Stimulated activated CD4-positive, alpha-beta T cell treated with anti-CD3 and anti-CD28 coated beads, Interleukin-1b, Interleukin-23, amount 100 ng/mL, for 4 hours (primary cell): ENCODE measurements around the gene MRPL52.
"Not testable (repeated sequence)": the region's sequence is repeated elsewhere in the genome, so short reads cannot be mapped to it uniquely, and the experiment has no call there.

ENCODE experiments used
- DNase-seq, 2 donors: peaks; one replicate each; pipeline ENCODE4 v3.0.0-alpha.2; 2020; ENCODE audit warnings: low read depth in 2 of 2

The MRPL52 gene

DNA sequence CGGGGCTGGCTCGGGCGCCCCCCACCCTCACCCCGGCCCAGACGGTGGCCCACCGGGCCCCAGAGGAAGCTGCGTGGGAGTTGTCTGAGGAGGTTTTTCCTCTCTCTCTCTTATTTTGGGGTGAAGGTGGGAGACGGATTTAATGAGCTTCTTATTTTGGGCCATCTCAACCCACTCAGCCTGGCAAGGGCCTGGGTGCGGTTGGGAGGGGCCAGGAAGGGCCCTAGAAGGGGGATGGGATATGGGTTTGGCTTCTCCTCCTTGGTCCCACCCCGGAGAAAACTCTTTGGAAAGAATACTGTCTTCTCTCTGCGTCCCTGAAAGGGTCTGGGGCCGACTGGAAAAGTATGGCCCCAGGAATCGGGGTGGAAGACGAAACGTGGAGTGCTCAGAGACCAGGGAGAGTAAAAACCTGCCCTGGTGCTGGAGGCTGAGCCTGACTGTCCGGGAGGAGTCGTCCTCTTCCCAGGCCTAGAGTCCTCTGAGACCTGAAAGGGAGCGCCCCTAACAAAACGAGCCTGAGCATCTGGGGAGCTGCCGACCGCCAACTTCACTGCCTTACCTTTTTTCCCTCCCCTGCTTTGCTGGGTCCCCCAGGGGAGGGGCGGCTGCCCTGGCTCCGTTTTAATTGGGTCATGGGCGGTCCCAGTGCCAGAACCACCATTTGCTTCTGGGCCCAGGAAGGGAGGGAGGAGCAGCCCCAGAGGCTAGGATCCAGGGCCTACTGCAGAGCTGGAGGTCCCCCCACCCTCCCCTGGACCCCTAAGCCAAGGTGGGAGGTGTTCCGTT, 8.3 kb downstream of the MRPL52 start:
- no peak for DNase-seq

DNA sequence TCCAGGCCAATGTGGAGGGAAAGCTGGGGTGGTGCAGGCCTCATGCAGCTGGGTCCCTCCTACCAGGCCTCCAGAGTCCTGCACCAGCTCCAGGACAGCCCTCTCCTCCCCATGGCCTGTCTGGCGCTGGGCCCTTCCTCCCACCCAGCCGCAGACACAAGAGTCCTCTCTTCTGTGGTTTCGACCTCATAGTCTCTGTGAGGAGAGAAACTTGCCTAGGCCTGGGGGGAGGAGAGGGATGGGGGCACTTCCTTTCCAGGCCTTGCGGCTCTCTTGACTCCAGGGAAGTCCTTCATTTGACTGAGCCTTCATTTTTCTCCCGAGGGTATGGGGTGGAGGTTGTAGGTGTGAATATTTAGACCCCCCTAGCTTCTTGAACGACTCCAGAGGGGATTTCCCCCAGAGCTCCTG, 8.9 kb downstream of the MRPL52 start:
- DNase-seq: no peak

DNA sequence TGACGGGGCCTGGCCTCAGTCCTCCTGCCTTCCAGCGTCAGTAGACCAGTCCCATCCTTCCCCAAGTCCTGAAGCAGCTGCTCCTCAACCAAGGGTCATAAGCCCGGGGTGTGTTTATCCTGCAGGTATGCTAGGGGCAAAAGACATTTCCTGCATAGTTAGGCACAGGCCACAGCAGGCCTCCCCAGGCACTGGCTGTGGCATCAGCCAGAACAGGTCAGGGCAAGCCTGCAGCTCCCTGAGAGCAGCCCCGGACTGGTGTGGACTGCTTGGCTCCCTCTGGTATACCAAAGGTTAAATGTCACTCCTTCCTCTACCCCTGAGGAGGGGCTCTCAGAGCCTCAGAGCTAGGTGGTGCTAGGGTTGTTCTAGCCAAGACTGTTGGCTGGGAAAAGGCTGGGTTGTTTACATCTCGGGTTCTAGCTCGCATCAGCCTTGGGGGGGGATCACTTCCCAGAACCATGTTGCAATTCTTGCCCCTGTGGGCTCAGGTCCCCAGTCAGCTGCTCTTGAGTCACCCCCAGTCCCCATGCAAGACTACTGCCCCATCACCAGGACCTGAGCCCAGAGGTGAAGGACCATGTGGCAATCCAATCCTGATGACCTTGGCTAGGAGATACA, 9.6 kb downstream of the MRPL52 start:
- DNase-seq: no peak

DNA sequence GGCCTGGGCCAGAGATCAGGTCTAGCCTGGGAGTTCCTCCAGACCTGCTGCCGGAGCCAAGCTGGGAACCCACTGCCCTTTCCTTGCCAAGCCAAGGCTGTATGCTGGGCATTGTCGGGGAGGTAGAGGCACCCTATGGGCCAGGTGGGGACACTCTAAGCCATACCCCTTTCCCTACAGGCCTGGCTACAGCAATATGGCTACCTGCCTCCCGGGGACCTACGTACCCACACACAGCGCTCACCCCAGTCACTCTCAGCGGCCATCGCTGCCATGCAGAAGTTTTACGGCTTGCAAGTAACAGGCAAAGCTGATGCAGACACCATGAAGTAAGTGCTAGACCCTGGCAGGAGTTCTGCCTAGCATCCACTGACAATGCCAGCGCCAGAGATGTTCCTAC, 11.6 kb downstream of the MRPL52 start:
- no peak for DNase-seq

DNA sequence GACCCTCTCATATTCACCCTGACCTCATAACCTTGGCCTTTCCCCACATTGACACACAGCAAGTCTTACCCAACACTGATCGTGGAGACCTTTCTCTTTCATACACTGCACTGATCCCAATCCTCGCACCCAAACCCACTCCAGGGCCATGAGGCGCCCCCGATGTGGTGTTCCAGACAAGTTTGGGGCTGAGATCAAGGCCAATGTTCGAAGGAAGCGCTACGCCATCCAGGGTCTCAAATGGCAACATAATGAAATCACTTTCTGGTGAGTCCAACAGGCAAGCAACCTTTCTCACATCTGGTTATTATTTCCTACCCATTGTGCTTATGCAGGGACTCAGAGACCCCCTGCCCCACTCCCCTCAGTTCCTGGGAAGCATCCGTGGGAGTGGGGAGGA, 12.1 kb downstream of the MRPL52 start:
- no peak for DNase-seq

DNA sequence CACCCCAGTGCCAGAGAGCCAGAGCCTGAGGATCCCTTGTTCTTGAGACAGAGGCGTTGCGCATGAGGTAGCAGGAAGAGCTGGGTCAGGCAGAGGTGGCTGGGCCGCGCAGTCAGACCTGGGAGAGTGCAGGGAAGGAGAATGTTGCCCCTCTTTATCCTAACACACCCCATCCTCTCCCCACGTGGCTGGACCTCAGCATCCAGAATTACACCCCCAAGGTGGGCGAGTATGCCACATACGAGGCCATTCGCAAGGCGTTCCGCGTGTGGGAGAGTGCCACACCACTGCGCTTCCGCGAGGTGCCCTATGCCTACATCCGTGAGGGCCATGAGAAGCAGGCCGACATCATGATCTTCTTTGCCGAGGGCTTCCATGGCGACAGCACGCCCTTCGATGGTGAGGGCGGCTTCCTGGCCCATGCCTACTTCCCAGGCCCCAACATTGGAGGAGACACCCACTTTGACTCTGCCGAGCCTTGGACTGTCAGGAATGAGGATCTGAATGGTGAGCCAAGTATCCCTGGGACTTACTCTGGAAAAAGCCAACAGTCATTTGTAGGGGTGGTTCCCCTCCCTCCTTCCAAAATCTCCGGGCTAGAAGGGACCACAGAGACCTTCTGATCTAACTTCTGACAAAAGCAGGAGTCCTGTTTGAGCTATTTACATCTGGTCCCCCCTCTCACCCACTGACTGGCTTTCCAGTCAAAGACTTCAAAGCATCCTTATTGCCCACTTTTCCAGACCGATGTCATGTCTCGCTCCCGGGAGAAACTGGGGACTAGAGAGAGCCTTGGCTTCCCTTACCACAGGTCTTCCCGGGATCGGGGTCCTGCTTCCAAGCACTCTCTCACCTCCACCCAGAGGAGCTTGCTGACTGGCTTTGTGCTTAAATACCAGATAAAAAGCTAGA, 12.8 kb downstream of the MRPL52 start:
- DNase-seq: no peak

DNA sequence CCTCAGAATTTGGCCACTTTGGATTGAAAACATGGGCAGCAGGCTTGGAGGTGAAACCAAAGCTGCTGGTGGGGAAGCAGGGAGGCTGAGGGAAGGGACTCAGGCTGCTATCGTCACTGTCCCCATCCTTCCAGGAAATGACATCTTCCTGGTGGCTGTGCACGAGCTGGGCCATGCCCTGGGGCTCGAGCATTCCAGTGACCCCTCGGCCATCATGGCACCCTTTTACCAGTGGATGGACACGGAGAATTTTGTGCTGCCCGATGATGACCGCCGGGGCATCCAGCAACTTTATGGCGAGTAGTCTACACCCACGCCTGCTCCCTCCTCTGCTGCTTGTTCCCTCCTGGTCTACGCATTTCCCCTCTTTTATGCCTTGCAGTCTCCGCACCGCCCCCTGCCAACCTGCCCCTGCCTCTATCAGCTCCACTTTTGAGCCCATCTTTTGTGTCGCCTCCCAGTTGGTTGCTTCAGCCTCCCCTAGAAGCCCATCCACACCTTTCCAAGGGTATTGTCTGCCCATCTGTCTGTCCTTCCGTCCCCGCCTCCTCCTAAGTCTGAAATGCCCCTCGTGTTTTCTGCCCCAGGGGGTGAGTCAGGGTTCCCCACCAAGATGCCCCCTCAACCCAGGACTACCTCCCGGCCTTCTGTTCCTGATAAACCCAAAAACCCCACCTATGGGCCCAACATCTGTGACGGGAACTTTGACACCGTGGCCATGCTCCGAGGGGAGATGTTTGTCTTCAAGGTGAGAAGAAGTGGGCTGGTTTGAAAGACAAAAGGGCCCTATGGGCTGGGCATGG, 13.6 kb downstream of the MRPL52 start:
- no peak for DNase-seq

DNA sequence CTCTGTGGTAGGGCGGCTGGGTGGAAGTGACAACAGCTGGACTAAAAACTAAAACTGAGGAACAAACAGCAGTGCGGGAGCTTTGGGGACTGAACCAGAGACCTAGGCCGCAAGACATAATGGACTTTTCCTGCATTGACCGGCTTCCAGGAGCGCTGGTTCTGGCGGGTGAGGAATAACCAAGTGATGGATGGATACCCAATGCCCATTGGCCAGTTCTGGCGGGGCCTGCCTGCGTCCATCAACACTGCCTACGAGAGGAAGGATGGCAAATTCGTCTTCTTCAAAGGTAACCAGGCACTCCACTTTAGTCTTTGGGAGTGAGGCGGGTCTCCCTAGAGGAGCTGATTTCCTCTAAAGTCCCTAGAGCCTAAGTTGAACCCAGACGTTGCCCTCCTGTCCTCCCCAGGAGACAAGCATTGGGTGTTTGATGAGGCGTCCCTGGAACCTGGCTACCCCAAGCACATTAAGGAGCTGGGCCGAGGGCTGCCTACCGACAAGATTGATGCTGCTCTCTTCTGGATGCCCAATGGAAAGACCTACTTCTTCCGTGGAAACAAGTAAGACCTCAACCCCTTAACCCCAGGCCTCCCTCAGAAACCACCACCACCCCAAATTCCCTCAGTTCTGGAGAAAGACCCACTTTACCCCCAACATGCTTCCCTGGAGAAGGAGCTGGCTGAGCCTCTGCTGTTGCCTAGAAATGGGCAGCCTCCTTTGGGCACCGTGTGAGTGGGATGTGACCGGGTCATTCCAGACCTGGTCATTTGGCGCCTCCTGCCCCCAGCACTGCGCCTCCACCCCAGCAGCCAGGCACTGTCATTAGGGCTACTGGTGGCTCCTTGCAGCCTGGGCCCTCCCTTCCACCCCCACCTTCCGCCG, 14.8 kb downstream of the MRPL52 start:
- no peak for DNase-seq

DNA sequence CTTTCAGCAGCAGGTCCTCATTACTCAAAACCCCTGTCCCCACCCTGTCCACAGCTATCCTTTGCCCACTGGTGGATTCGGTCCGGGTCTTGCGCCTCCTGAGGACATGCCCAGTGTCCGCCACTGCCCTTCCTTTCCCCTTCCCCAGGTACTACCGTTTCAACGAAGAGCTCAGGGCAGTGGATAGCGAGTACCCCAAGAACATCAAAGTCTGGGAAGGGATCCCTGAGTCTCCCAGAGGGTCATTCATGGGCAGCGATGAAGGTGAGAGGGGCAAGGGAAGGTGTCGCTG, 15.4 kb downstream of the MRPL52 start:
- no peak for DNase-seq

DNA sequence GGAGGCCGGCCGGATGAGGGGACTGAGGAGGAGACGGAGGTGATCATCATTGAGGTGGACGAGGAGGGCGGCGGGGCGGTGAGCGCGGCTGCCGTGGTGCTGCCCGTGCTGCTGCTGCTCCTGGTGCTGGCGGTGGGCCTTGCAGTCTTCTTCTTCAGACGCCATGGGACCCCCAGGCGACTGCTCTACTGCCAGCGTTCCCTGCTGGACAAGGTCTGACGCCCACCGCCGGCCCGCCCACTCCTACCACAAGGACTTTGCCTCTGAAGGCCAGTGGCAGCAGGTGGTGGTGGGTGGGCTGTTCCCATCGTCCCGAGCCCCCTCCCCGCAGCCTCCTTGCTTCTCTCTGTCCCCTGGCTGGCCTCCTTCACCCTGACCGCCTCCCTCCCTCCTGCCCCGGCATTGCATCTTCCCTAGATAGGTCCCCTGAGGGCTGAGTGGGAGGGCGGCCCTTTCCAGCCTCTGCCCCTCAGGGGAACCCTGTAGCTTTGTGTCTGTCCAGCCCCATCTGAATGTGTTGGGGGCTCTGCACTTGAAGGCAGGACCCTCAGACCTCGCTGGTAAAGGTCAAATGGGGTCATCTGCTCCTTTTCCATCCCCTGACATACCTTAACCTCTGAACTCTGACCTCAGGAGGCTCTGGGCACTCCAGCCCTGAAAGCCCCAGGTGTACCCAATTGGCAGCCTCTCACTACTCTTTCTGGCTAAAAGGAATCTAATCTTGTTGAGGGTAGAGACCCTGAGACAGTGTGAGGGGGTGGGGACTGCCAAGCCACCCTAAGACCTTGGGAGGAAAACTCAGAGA, 16.3 kb downstream of the MRPL52 start:
- DNase-seq: no peak

DNA sequence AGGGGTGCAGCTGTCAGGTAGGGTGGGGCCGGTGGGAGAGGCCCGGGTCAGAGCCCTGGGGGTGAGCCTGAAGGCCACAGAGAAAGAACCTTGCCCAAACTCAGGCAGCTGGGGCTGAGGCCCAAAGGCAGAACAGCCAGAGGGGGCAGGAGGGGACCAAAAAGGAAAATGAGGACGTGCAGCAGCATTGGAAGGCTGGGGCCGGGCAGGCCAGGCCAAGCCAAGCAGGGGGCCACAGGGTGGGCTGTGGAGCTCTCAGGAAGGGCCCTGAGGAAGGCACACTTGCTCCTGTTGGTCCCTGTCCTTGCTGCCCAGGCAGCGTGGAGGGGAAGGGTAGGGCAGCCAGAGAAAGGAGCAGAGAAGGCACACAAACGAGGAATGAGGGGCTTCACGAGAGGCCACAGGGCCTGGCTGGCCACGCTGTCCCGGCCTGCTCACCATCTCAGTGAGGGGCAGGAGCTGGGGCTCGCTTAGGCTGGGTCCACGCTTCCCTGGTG, 17.2 kb downstream of the MRPL52 start:
- DNase-seq: no peak

DNA sequence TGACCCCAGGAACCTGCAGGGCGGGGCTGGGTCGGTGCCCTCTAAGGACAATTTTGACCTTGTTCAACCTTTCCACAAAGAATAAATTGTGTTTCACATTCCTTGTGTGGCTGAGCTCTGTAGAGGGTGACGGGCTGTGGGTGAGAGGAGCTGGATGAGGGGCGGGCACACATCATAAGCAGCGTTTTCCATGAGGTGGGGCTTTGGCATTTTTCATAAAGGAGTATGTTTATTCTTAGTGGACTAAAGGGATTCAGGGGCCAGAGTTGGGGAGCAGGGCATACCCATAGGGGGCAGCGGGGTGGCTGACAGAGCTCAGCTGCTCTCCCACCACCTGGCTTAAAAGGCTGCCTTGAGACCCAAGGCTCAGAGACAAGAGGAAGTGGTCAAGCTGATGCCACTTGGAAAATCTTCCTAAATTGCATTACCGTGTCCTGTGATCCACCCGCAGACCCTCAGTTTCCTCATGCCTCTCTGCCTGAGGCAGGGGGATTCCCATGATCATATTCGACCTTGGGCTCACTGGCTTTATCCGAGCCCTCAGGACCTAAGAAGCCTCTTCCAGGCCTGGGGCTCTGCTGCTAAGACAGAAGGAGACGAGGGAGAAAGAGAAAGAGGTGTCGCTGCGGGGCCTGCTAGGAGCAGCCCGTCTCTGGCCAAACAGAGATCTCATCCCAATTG, 18.1 kb downstream of the MRPL52 start:
- no peak for DNase-seq

DNA sequence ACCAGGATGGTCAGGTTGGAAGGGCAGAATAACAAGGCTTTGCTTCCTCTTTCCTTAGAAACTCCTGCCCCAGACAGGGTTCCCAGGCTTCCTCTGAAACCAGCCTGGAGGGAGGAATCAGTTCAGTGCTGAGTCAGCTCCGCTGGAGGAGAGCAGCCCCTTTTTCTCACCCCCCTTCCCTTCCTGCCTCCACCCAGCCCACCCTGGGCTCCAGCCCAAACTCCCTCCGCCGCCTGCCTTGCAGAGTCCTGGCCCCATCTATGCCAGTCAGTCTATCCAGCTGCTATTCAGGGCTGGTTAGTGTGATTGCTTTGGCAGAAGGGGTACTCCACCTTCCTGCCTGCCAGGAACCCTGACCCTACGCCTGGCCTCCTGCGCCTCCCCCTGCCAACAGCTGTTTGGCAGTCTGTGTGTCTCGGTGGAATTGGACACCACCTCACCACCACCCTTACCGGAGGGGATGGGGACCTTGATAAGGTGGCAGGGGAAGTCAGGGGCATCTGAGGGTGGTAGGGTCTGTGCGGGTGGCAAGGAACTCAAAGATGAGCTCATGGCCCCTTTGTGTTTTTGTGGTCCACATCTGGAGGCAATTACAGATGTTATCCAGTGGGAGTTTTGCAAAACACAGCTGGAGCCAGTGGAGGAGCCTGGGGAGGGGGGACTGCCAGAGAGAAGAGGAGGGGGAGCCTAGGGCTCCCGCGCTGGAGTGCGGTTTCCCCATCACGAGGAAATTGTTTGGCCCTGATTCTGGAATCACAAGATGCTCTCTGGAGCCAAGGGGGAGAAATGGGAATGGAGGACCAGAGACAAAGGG, 18.9 kb downstream of the MRPL52 start:
- no peak for DNase-seq

DNA sequence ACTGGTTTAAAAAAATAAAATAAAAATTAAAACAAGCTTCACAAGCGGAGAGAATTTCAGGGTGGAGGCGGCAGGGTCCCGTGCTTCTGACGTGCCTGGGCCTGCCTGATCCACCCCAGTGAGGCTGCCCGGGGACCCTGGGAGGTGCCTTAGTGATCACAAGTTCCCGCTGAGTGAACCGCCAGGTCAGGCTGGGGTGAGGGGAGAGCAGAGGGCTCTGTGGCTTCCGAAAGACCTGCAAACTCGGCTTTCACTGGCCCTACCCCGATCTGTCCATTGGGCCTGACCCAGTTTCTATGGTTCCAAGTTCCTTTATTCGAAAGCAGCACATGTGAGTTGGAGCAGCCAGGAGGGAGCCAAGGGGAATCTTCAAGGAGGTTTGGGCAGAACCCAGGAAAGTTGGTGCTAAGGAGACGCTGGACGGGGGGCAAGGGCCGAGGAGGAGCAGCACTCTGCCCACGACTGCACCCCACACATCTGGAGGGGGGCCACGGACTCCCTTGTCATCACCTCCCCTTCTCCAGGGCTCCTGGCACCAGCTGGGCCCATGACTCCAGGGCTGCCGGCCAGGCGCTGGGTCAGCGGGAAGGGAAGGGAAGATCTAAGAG, 19.6 kb downstream of the MRPL52 start:
- no peak for DNase-seq

DNA sequence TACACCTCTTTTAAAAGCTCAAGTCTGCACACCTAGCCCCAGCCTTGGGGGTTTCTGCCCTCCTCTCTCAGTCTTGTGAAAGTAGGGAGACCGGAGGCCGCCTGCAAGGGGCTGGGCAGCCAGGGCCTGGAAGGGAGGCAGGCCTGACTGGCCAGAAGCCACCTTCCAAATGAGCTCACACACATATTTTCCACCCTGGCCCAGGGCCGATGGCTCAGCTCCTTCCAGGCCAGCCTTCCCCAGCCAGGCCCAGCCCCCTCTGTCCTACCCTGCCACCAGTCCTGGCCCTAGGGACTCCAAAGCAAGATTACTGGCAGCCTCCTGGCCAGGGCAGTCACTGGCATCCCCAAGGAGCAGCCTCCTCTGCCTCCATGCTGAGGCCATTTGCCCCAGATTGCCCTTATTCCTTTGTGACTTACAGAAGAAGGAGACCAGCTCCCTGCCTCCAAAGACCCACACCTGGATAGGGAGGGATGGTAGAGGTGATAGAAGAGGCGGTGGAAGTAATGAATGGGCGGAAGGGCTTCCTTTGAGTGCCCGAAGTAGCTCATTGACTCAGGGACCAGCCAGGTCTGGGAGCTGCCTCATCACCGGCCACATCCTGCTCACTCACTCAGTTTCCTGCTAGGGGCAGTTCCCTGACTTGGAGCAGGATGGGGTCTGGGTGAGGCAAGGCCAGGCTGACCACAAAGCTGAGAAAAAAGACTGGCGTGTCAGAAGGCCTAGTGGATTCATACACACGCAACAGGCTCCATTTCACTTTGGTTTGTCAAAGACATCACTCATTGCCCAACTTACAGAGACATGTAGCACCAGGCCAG, 21.5 kb downstream of the MRPL52 start:
- DNase-seq: no peak

DNA sequence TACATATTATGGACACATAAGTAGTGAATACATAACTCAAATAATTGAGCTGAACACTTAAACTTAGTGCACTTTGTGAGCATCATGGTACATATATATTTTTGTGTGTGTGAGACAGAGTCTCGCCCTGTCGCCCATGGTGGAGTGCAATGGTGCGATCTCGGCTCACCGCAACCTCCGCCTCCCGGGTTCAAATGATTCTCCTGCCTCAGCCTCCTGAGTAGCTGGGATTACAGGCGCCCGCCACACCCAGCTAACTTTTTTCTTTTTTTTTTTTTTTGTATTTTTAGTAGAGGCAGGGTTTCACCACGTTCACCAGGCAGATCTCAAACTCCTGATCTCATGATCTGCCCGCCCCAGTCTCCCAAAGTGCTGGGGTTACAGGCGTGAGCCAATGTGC, 22.5 kb downstream of the MRPL52 start:
- DNase-seq: not testable (repeated sequence)

DNA sequence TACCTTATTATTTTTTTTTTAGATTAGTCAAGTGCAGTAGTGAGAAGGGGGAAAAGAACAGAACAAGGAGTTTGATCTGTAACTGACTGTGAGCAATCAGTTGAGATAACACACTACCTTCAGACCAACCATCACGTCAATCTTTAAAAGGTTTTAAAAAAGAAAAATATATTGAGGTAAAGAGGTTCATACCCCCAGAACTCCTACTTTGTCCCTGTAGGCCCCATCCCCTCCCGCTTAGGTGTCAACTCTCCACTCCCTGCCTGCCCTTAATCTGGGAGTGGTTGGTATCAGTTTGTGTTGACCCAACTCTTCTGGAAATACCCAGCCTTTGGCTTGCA, 22.9 kb downstream of the MRPL52 start:
- DNase-seq: no peak
